ENCODE data around the gene ADGRL1.
"Not testable (repeated sequence)": the region's sequence is repeated elsewhere in the genome, so short reads cannot be mapped to it uniquely, and the experiment has no call there.

The ADGRL1 gene

GRCh38 chr19:14189415-14189814 is 16.6 kb downstream of the ADGRL1 start:
- no peak for DNase-seq (ENCODE audit: low read depth in 2 of 2)

DNA sequence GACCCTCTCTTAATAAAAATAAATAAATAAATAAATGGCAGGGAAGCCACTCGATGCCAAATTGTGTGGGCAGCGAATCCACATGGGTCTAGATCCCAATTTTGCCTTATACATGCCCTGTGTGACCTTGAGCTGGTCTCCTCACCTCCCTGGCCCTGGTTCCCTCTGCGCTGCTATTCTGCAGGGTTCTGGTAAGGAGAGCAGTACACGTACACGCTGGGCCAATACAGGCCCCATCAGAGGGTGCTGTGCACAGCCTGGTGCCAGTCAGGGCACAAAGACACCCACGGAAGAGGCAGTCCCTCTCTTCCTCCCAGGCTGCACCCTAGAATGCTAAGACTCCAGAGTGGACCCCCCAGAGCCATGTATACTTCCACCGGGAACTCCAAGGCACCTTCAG is 17.9 kb downstream of the ADGRL1 start:
- not testable (repeated sequence) for DNase-seq (ENCODE audit: low read depth in 2 of 2)

- DNase-seq (ENCODE audit: low read depth in 2 of 2), result no peak
These were observed 18.4 kb downstream of the ADGRL1 start for GRCh38 chr19:14187561-14187960.

DNA sequence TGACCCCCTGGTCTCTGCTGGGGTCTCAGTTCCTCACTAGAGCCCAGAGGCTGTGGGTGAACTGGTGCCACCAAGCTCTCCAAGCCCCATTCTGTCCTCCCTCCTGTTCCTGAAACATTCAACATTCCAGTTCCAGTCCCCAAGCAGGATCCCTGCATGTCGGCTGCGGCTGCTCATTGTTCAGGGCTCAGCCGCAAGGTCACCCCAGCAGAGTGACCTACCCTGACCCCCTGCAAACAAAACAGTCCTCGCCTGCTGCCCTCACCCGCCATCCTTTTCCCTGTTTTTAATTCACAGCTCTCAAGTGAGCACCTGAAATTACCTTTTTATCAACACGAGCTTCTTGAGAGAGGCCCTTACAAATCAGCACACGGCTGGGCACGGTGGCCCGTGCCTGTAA is 19.3 kb downstream of the ADGRL1 start:
- DNase-seq (ENCODE audit: low read depth in 2 of 2), result not testable (repeated sequence)

DNA sequence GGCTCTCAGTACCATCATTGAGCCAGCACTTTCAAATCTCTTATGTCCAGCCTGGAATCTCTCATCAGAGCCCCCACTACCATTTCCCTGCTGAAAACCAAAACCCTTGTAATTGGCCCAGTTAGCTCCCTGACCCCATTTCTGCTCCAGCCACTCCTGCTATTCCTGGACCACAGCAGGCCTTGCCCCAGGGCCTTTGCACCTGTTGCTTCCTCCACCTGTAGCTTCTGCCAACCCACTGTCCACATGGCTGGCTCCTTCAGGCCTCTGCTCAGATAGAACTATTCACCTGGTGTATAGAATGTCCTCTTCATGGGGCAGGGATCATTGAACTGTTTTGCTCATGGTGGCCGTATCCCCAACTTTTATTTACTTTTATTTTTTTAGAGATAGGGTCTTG is 20.3 kb downstream of the ADGRL1 start:
- not testable (repeated sequence) for DNase-seq (ENCODE audit: low read depth in 2 of 2)

GRCh38 chr19:14185158-14185557 is 20.8 kb downstream of the ADGRL1 start:
- no peak for DNase-seq (ENCODE audit: low read depth in 2 of 2)

DNA sequence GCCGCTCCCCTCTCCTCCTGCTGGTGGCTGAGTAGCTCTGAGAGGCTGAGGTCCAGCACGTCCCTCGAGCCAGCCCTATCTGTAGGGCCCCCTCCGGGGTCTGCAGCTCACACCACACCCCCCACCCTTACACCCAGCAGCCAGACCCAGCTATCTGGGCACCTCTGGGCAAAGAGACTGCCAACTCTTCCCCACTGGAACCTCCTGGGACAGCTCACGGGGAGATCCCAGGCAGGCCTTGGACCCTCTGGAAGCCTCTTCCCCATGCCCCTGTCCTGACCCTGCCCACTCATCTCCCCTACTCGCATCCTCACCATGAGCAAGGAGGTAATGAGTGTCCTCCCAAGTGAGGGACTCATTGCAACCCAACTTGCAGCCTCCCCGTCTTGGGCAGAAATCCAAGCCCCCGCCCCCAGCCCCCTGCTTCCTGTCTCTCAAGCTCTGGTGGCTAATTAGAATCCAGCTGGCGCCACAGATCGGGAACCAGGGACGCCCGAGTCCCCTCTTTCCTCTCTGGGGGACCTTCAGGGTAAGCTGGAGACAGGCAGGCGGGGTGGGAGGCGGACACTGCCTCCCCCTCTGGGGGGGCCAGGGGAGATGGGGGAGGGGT is 22.1 kb downstream of the ADGRL1 start:
- no peak for DNase-seq (ENCODE audit: low read depth in 2 of 2)

GRCh38 chr19:14182476-14182875 is 23.5 kb downstream of the ADGRL1 start:
- DNase-seq (ENCODE audit: low read depth in 2 of 2), result no peak

- DNase-seq (ENCODE audit: low read depth in 2 of 2), result no peak
These were observed 24.1 kb downstream of the ADGRL1 start for GRCh38 chr19:14181906-14182305.

- DNase-seq (ENCODE audit: low read depth in 2 of 2), result not testable (repeated sequence)
These were observed 24.8 kb downstream of the ADGRL1 start for GRCh38 chr19:14181199-14181598.

- DNase-seq (ENCODE audit: low read depth in 2 of 2), result no peak
These were observed 28.4 kb downstream of the ADGRL1 start for GRCh38 chr19:14177496-14178074.

- no peak for DNase-seq (ENCODE audit: low read depth in 2 of 2)
These were observed 30.6 kb downstream of the ADGRL1 start for GRCh38 chr19:14175351-14175792.

GRCh38 chr19:14174883-14175282 is 31.1 kb downstream of the ADGRL1 start:
- no peak for DNase-seq (ENCODE audit: low read depth in 2 of 2)

DNA sequence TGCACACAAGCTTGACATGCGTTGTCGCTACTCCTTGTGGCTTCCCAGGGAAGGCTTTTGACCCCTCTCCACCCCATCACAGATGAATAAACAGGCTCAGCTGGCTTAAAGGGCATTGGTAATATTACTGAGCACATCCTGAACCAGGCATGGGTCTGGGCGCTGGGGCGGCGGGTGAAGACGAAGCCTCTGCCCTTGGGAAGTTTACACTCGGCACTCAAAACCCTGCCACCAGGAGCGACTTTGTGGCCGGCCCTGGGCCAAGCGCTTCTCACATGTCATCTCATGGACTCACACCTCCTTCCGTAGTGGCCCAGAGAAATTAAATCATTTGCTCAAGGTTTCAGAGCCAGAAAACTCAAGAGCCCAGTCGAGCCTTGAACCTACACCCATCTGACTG is 37.0 kb downstream of the ADGRL1 start:
- DNase-seq (ENCODE audit: low read depth in 2 of 2), result no peak

DNA sequence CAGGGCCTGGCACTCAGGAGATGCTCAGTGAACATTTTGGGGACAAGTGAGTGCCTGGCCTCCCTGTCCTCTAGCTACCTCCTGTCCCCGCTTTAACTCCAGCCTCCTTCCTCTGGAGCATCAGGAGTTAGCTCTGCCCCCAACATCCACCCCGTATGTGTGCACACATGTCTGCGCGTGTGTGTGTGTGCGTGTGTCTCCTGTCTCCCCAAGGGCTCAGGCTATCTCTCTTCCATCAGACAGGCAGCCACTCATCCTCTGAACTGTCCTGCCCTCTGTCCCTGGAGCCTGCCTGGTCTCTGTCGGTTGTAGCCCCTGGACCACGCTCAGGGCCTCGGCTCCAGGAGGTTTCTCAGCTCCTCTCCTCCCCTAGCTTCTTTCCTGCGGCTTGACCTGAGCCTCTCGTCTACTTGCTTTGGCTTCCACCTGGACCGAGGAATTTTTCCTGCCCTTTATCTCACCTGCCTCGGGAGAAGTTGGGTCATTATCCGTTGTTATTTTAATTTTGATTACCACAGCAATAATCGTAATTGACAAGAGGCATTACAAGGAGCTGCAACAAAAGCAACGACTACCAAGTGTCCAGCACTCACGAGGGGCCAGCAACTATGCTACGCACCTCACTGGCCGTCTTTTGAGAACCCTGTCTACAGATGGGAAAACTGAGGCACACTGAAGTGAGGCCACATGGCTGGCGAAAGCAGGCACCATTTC is 37.6 kb downstream of the ADGRL1 start:
- DNase-seq (ENCODE audit: low read depth in 2 of 2), result no peak

- DNase-seq (ENCODE audit: low read depth in 2 of 2), result no peak
These were observed 38.3 kb downstream of the ADGRL1 start for GRCh38 chr19:14167576-14168138.

DNA sequence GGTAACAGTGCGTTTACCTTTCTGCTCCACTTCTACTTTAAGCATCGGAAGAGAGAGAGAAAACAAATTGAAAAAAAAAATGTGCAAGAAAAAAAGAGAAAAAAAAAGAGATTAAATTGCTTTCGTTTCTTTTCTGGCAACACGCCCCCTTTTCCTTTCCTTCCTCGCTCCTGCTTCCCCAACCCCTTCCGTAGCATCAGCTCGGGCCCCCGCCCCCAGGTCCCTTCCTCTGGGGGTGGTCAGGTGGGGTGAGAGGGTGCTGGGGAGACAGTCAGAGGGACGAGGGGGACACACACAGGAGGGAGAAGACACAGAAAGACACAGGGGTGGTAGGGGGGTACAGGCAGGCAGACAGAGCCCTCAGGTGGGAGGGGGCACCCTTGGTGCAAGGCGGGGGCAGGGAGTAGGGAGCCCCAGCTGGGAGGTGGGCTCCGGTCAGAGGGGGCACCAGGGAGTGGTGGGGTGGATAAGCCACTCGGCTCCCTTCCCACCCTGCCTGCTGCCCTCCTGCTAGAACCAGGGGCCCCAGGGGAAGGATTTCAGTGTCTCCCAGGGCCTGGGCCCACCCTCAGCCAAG is 38.9 kb downstream of the ADGRL1 start:
- no peak for DNase-seq (ENCODE audit: low read depth in 2 of 2)

GRCh38 chr19:14165990-14166830 is 39.8 kb downstream of the ADGRL1 start:
- no peak for DNase-seq (ENCODE audit: low read depth in 2 of 2)

GRCh38 chr19:14164724-14165493 is 41.1 kb downstream of the ADGRL1 start:
- DNase-seq (ENCODE audit: low read depth in 2 of 2), result no peak

- DNase-seq (ENCODE audit: low read depth in 2 of 2), result no peak
These were observed 41.9 kb downstream of the ADGRL1 start for GRCh38 chr19:14164082-14164481.

DNA sequence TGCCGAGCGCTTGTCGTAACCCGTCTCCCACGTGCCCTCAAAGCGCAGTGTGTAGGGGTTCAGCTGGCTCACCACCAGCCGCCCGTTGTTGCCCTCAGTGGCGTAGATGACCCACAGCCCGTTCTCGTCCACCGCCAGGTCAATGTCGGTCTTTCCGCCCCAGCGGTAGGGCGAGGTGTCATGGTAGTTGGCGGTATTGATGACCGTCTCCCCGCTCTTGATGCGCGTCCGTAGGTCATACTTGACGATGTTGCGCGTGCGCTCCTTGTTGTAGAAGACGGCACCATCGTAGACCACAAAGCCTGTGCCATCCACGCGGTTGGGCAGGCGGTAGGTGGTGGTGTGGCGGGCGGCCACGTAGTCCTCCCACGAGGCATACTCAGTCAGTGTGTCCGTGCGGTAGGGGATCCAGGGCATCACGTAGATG is 43.1 kb downstream of the ADGRL1 start:
- no peak for DNase-seq (ENCODE audit: low read depth in 2 of 2)
